WTC11 (cell line): ENCODE results near the gene DCHS2.

ENCODE experiments used
- ATF1 ChIP-seq: sonication (generic); formaldehyde crosslinking; IDR thresholded peaks from 2 replicates; pipeline ENCODE4 v1.8.1; 2023; ENCODE audit warnings: mild to moderate bottlenecking, moderate library complexity, missing genetic modification reagents
- CTCF ChIP-seq: fragments of 200-600 bp; IDR thresholded peaks from 2 replicates; pipeline ENCODE4 v1.8.0; 2022; ENCODE audit warnings: antibody characterized with exemption
- ETV6 ChIP-seq: sonication (generic); formaldehyde crosslinking; IDR thresholded peaks from 2 replicates; pipeline ENCODE4 v1.8.1; 2022; ENCODE audit warnings: mild to moderate bottlenecking, missing genetic modification reagents
- RELA ChIP-seq: sonication (generic); formaldehyde crosslinking; IDR thresholded peaks from 2 replicates; pipeline ENCODE4 v1.8.1; 2022; ENCODE audit warnings: missing genetic modification reagents, mild to moderate bottlenecking, borderline replicate concordance
- ZNF416 ChIP-seq: fragments of 250-450 bp; sonication (Bioruptor Pico); IDR thresholded peaks from 2 replicates; pipeline ENCODE4 v1.9.0; 2021; ENCODE audit warnings: mild to moderate bottlenecking, inconsistent platforms
- TF ChIP-seq, protein P1 (sequence below): sonication (generic); formaldehyde crosslinking; IDR thresholded peaks from 2 replicates; pipeline ENCODE4 v1.8.1; 2023; ENCODE audit warnings: mild to moderate bottlenecking, missing genetic modification reagents, borderline replicate concordance

- no peak for TF ChIP-seq CTCF
- no peak for TF ChIP-seq ZNF416
- TF ChIP-seq ETV6 (CRISPR knock-in tag) = no peak
- no peak for TF ChIP-seq RELA
- no peak for TF ChIP-seq ATF1 (CRISPR knock-in tag)
- TF ChIP-seq, protein P1, sequence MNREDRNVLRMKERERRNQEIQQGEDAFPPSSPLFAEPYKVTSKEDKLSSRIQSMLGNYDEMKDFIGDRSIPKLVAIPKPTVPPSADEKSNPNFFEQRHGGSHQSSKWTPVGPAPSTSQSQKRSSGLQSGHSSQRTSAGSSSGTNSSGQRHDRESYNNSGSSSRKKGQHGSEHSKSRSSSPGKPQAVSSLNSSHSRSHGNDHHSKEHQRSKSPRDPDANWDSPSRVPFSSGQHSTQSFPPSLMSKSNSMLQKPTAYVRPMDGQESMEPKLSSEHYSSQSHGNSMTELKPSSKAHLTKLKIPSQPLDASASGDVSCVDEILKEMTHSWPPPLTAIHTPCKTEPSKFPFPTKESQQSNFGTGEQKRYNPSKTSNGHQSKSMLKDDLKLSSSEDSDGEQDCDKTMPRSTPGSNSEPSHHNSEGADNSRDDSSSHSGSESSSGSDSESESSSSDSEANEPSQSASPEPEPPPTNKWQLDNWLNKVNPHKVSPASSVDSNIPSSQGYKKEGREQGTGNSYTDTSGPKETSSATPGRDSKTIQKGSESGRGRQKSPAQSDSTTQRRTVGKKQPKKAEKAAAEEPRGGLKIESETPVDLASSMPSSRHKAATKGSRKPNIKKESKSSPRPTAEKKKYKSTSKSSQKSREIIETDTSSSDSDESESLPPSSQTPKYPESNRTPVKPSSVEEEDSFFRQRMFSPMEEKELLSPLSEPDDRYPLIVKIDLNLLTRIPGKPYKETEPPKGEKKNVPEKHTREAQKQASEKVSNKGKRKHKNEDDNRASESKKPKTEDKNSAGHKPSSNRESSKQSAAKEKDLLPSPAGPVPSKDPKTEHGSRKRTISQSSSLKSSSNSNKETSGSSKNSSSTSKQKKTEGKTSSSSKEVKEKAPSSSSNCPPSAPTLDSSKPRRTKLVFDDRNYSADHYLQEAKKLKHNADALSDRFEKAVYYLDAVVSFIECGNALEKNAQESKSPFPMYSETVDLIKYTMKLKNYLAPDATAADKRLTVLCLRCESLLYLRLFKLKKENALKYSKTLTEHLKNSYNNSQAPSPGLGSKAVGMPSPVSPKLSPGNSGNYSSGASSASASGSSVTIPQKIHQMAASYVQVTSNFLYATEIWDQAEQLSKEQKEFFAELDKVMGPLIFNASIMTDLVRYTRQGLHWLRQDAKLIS = no peak
Observed at GRCh38 chr4:154516318-154517029, 24.9 kb upstream of the DCHS2 start.
